Esophagus muscularis mucosa (tissue), 4 donors: ENCODE data around the gene CLTA.

ENCODE experiments used
- EP300 ChIP-seq: sonication (generic); formaldehyde crosslinking; IDR thresholded peaks from one replicate; pipeline ENCODE4 v1.6.1; 2017; ENCODE audit warnings: antibody characterized with exemption
- POLR2A ChIP-seq: fragments of 450-650 bp; IDR thresholded peaks from one replicate; pipeline ENCODE4 v1.6.1; 2017; ENCODE audit warnings: antibody characterized with exemption, moderate library complexity, mild to moderate bottlenecking, low read depth
- POLR2AphosphoS5 ChIP-seq, 2 donors: sonication (generic); formaldehyde crosslinking; IDR thresholded peaks; one replicate each; pipeline ENCODE4 v1.6.1; 2017; ENCODE audit warnings: antibody characterized with exemption in 2 of 2
- TF ChIP-seq, protein P1 (sequence below), 3 experiments: fragments of 200-600 bp in 2 of 3; fragments of 450-650 bp in 1 of 3; sonication (generic) in 2 of 3; IDR thresholded peaks; one replicate each; pipeline ENCODE4 v1.5.1; 2017 to 2019; ENCODE audit warnings: antibody characterized with exemption in 3 of 3, mild to moderate bottlenecking in 2 of 3, moderate library complexity in 1 of 3

DNA sequence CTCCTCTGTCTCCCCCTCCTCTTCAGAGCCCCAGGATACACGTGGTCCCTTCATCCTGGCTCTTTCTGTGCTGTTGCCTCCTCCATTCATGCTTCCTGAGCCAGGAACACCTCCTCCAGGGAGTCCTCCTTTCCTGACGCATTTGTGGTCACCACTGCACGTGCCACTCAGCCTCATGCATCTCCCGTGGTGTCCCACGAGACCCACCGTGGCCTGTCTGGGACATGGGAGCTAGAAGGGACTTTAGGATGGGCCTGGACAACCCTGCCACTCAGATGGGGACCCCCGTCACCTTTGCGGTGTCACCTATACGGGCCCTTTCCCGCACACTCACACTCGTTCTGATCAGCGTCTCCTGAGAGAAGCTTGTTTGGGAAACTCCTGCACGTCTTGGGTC, 47.5 kb upstream of the CLTA start:
- TF ChIP-seq POLR2AphosphoS5 (IDR thresholded peaks at IDR 0.05) (no peak), POLR2A (no peak), EP300 (no peak)
- TF ChIP-seq, protein P1, sequence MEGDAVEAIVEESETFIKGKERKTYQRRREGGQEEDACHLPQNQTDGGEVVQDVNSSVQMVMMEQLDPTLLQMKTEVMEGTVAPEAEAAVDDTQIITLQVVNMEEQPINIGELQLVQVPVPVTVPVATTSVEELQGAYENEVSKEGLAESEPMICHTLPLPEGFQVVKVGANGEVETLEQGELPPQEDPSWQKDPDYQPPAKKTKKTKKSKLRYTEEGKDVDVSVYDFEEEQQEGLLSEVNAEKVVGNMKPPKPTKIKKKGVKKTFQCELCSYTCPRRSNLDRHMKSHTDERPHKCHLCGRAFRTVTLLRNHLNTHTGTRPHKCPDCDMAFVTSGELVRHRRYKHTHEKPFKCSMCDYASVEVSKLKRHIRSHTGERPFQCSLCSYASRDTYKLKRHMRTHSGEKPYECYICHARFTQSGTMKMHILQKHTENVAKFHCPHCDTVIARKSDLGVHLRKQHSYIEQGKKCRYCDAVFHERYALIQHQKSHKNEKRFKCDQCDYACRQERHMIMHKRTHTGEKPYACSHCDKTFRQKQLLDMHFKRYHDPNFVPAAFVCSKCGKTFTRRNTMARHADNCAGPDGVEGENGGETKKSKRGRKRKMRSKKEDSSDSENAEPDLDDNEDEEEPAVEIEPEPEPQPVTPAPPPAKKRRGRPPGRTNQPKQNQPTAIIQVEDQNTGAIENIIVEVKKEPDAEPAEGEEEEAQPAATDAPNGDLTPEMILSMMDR (IDR thresholded peaks at IDR 0.05), result no peak
